Fibroblast of skin of back (primary cell): ENCODE measurements around the gene CARD10.

Experiments
- DNase-seq: peaks from one replicate; pipeline ENCODE4 v3.0.0-alpha.2; 2013

Gene CARD10

DNA sequence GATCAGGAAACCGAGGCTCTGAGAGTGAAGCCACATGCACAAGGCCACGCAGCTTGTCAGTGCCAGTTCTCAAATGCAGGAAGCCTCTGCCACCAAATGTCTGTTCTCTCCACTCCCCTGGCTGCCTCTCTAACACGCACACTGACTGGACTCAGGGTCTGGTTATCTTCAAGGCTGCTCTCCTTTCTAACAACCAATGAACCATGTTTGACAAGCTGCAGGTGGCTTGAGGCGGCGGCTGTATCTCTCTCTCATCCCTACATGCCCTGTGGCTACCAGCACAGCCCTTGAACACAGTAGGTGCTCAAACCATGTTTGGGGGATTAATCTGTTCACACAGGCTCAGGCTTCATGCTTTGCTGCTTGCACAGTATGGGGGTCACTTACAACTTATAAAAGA lies 56.8 kb downstream of the CARD10 start:
- DNase-seq, result no peak

DNA sequence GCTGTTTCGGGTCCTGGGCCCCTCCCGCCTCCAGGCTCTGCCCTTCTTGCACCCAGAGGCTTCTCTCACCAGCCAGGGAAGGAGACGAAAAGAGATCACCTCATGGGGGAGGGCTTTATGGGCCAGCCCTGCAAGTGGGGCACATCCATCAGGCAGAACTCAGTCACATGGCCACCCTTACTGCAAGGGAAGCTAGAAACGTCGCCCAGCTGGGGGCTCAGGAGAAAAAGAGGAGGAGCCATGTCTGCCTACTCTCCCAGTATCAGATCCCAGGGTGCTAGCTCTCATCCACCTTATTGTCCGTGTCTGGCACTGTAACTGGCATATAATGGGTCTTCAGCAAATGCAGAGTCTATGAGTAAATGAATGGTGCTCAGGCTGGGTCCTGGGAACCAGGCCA lies 57.3 kb downstream of the CARD10 start:
- DNase-seq, result no peak

DNA sequence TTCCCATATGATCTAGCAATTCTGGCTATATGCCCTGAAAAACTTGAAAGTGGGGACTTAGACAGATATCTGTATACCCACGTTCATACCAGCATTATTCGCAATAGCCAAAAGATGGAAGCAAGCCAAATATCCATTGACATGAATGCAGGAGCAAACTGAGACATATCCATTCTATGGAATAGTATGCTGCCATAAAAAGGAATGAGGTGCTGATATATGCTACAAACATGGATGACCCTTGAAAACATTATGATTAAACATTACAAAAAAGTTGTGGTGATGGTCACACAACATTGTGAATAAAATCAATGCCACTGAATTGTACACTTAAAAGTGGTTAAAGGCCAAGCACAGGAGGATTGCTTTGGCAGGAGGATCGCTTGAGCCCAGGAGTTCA lies 58.5 kb downstream of the CARD10 start:
- DNase-seq, result no peak

DNA sequence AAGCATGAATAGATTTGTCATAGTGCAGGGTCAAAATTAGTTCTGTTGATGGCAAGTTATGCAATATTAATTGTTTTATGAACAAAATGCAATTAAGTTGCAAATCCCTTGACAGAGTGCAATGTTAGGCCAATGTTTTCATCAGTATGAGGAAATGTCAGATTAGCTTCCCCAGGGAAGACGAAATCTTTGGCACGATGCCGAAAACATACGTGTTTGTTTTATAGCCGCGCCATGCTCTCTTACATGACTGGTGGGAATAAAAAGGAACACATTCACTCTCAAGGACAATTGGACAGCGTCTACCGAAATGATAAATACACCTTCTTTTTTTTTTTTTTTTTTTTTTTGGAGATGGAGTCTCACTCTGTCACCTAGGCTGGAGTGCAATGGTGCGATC lies 60.0 kb downstream of the CARD10 start:
- no peak for DNase-seq

GRCh38 chr22:37457093-37457893 lies 61.9 kb downstream of the CARD10 start:
- peak; percentile 44 for DNase-seq

DNA sequence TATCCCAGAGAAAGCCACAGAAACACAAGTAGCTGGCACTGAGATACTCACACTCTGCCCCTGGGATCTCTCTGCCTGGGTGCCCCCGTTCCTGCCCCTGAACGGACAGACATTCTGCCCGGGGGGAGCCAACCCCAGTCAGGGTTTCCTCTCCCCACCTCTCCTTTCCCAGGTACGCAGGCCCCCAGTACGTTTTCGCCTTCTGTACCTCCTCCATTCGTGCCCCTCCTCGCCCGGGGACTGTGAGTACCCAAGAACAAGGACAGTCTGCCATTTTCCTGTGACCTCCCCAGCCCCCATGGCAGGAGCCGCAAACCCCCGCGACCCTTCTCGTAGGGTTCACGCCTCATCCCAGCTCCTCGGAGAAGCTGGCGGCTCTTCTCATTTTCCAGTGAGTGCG lies 62.9 kb downstream of the CARD10 start:
- no peak for DNase-seq

DNA sequence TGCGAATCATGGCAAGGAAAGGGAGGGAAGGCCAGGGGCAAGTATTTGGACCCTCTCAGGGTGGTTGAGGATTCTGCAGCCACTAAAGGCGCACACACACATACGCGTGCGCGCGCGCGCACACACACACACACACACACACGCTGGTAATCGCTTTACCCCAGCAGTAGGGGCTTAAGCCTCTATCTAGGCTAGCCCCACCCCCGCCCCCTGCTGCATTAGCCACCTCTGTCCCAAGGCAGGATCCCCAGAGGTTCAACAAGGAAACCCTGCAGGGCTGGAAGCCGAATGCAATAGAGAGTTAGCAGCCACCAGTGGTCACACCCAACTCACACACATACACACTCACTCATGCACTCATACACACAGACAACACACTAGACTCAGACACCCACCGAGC lies 63.3 kb downstream of the CARD10 start:
- no peak for DNase-seq

DNA sequence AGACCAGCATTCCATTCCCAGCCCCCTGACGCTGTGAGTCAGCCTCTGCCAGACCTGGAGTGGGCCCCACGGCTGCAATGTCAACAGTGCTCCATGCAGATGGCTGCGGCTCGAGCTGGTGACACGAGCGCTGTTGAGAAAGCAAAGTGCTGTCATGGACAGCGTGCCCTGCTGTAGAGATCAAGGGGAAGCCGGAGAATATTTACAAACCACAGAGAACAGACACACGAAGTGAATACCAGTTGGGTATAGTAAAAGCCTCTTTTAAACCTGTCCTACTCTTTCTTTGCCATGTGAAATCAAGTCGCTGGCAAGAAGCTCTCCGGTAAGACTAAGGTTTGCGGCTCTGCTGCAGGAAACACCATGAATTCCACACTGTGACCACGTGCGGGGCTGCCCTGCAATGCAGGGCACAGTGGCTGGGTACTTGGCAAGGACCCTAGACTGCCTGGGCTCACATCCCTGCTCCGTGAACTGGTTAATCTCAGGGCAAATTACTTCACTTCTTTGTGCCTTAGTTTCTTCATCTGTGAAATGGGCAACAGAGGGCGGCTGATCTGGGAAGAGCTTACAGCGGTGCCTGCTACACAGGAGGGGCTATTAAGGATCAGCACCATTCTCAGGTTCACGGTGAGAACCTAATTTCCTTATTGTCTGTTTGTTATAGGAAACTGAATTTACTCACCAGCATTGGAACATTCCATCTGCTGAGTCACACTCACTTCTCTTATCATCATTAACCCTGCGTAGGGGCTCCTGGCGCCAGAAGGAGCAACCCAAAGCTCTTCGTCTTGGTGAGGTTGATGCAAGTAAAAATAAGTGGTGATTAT lies 64.1 kb downstream of the CARD10 start:
- DNase-seq, result peak; percentile 86

- no peak for DNase-seq
These were observed 65.5 kb downstream of the CARD10 start for GRCh38 chr22:37453696-37454095.

DNA sequence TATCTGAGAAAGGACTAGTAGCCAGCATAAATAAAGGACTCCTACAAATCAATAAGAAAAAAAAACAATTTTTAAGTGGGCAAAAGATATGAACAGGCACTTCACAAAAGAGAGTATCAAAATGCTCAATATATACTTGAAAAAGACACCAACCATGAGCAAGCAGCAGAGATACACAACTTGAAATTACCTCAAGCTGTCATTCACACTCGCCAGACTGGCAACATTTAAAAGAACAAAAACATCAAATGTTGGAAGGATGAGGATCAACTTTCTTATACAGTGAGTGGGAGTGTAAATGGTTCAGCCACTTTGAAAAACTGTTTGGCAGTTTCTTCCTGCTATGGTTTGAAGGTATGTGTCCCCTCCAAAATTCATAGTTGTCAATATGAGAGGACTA lies 68.0 kb downstream of the CARD10 start:
- DNase-seq, result no peak

DNA sequence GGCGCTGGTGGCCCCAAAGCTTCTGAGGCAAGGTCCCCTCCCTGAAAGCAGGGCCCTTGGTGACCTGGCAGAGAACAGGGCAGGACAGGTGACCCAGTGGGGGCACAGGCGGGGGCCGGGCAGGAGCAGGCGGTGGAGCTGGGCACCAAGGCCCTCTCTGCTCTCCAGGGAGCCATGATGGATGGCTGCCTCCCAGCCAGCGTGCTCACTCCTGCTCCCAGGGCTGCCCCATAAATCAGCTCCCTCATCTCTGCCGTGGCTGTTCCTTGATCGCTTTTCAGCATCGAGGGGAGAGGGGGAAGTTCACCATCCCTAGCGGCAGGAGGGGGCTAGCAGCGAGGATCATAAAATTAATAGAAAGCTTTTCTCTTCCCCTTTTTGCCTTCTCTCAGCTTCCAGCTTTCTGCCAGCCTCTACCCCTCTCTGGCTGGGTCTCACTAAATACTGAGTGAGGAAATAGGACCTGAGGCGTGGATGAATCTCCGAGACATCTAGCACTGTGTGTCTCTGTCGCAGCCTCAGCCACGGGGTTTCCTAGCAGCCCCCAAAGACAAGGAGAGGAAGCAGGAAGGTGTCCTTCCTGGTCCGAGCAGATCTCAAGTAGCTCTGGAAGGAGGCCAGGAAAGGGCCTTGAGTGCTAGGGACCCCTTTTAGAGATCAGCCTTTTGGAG lies 69.7 kb downstream of the CARD10 start:
- no peak for DNase-seq

- no peak for DNase-seq
These were observed 70.6 kb downstream of the CARD10 start for GRCh38 chr22:37448516-37449127.

GRCh38 chr22:37445501-37445900 lies 73.7 kb downstream of the CARD10 start:
- DNase-seq, result no peak

DNA sequence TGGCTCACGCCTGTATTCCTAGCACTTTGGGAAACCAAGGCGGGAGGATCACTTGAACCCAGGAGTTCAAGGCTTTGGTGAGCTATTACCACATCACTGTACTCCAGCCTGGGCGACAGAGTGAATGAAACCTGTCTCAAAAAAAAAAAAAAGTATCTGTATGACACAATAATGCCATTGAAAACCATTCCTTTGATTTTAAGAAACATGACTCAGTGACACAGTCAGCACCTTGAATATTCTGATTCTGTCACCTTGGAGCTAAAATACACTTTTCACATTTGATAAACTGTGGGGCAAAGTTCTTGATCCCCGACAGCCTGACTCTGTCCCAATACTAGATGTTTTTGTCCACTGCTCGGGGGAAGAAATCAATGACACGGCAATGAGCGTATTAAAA lies 75.2 kb downstream of the CARD10 start:
- DNase-seq, result no peak

DNA sequence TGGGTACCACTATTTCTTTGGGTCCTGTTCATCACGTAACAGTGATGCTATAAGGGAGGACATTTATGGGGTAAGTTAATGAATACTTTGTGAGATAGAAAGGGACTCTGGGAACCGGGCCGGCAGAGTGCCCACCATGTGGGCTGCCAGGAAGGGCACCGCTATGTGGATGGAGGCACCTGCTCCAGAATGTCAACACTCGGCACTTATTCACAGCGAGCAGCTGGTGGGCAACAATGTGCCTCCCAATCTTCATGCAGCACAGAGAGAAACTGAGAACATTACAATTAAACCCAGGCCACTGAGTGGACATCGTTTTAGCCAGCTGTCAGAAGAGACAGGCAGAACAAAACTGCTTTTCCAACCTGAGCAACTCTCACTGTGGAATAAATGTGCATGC lies 76.1 kb downstream of the CARD10 start:
- no peak for DNase-seq

DNA sequence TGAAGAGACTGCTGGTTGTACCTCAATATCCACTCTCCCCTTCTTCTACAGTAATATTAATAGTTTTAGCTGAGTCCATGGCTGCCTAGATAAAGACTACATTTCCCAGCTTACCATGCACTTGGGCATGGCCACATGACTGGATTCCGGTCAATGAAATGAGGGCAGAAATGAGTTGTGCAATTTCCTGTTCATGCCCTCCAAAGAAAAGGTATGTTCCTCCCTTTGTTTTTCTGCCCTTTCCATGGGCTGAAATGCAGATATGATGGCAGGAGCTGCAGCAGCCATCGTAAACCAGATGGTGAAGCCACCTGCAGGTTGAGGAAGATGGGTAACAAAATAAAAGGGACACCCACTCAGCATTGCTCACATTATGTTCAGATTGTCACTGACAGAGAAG lies 76.7 kb downstream of the CARD10 start:
- peak; percentile 32 for DNase-seq

DNA sequence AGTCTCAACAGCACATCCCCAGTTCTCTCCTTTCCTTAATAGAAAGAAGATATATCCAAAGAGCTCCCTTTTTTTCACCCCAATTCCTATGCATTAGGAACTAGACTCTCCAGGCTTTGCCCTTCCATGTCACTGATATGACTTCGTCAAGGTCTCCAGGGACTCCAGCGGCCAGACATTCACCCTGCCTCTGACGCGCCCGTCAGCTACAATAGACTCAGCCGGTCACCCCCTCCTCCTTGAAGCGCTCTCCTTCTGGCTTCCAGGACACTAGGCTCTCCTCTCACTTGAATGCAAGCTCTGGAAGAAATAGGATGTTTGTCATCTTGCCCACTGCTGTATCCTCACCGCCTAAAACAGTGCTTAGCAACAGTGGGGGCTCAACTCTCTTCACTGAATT lies 77.1 kb downstream of the CARD10 start:
- DNase-seq, result no peak

DNA sequence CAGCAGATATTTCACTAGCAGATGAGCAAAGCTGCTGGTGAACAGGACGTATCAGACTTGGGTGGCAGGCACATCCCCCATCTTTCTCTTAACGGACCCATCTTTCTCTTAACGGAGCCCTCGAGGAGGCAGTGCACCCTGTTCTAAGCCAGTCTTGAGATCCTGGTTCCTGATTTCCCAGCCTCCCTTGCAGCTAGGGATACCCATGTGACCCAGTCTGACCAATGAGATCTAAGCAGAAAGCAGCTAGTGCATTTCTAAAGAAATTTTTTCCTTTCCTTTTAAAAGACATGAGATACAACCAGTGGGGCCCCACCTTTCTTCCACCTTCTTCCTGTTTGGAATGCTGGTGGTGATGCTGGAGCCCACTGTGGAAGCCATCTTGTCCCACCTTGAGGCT lies 78.3 kb downstream of the CARD10 start:
- DNase-seq, result no peak
